Transverse colon (tissue), 3 donors: ENCODE data around the gene SF1.
A peak's percentile ranks its signal among the peaks of the same experiment; 100 is the strongest.

Experiments
- CTCF ChIP-seq, 5 experiments: fragments of 200-600 bp in 3 of 5; fragments of 450-650 bp in 2 of 5; sonication (generic) in 3 of 5; IDR thresholded peaks; 1 replicate in 2 of 5; 2 replicates in 3 of 5; pipeline ENCODE4 v1.5.1; 2016 to 2017; ENCODE audit warnings: antibody characterized with exemption in 5 of 5, inconsistent platforms in 3 of 5, mild to moderate bottlenecking in 2 of 5, moderate library complexity in 1 of 5
- EP300 ChIP-seq: sonication (generic); formaldehyde crosslinking; IDR thresholded peaks from one replicate; pipeline ENCODE4 v1.6.1; 2017; ENCODE audit warnings: antibody characterized with exemption, low read depth
- POLR2A ChIP-seq: fragments of 450-650 bp; IDR thresholded peaks from one replicate; pipeline ENCODE4 v1.6.1; 2016; ENCODE audit warnings: antibody characterized with exemption, mild to moderate bottlenecking, moderate library complexity

DNA sequence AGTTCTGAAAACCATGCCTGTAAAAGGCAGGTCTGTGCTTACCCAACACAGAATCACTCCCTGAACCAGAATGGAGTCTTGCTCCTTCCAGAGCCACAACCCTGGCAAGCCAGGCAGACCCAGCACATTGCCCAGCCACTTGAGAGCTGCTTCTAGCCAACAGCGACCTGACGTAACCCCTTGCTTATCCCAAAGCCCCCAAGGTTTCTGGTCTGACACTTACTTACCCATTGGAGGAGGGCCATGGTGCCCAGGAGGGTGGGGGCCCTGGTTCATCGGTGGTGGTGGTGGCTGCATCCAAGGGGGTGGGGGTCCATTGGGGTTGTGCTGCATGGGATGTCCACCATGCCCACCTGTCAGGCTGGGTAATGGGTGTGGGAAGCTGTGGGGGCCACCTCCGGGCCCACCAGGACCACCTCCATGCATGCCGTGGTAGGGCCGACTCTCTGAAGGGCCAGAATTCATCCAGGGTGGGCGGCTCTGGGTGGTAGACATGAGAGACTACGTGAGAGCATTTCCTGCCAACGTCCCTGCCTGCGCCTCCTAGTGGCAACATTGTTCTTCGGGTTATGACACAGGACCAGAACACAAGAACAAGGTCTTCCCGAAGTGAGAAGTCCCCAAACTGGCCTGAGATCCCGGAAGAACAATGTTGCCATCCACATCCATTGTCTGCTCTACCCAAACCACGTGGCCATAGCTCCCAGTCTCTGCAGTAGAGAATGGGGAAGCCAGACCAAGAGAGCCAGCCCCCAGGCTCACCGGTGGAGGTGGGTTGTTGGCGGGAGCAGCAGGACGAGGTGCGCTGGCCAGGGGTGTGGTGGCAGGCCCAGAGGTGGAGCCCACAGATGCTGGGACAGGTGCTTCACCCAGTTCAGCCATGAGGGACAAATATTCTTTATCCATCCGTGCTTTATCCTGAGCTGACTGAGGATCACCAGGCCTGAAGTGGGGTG, 10.7 kb downstream of the SF1 start:
- peak; percentile 77 to 86 (median 83) for TF ChIP-seq CTCF (IDR thresholded peaks at IDR 0.05)
- no peak for TF ChIP-seq POLR2A
- TF ChIP-seq EP300 = no peak
